Stimulated activated naive CD8-positive, alpha-beta T cell treated with anti-CD3 and anti-CD28 coated beads, Interleukin-15, amount 100 ng/mL, for 72 hours (primary cell): ENCODE data around the gene COMMD3.
A peak's percentile ranks its signal among the peaks of the same experiment; 100 is the strongest.

Source experiments
- ATAC-seq: fragments of 150-1000 bp; cut with Tn5 transposase; 2 replicates; pipeline ENCODE4 v1.10.0; 2021; ENCODE audit warnings: mild to moderate bottlenecking, moderate library complexity
- DNase-seq, 2 donors: peaks; one replicate each; pipeline ENCODE4 v3.0.0; 2021 to 2022
- H3K27ac Mint-ChIP-seq, 2 donors: one replicate each; pipeline ENCODE4 v1.8.0; 2022; ENCODE audit warnings: mild to moderate bottlenecking in 2 of 2, mixed read lengths in 2 of 2, moderate library complexity in 2 of 2
- H3K27me3 Mint-ChIP-seq: one replicate; pipeline ENCODE4 v1.8.0; 2022; ENCODE audit warnings: mixed read lengths
- H3K4me1 Mint-ChIP-seq: one replicate; pipeline ENCODE4 v1.8.0; 2022; ENCODE audit warnings: mild to moderate bottlenecking, mixed read lengths
- H3K4me3 Mint-ChIP-seq, 2 donors: one replicate each; pipeline ENCODE4 v1.8.0; 2022; ENCODE audit warnings: mild to moderate bottlenecking in 2 of 2, mixed read lengths in 2 of 2, moderate library complexity in 1 of 2
- H3K9me3 Mint-ChIP-seq, 2 donors: one replicate each; pipeline ENCODE4 v1.8.0; 2022; ENCODE audit warnings: mixed read lengths in 2 of 2

The COMMD3 gene

GRCh38 chr10:22365233-22365632 is 49.0 kb downstream of the COMMD3 start:
- no peak for ATAC-seq
- no peak overlapping the region for H3K27ac Mint-ChIP-seq
- H3K27me3 Mint-ChIP-seq, result peaks cover 9% of the 10 kb centered on the region
- DNase-seq, result no peak
- H3K9me3 Mint-ChIP-seq, result peaks cover 0 to 5% of the 10 kb centered on the region in 2 donors
- peaks cover 38% of the 10 kb centered on the region for H3K4me1 Mint-ChIP-seq
- peak overlapping the region in 1 of 2 donors; percentile 20 for H3K4me3 Mint-ChIP-seq

GRCh38 chr10:22365644-22366434 is 49.7 kb downstream of the COMMD3 start:
- Mint-ChIP-seq H3K9me3 (peaks cover 0 to 5% of the 10 kb centered on the region in 2 donors), H3K27ac (no peak overlapping the region), H3K27me3 (peaks cover 9% of the 10 kb centered on the region), H3K4me3 (no peak overlapping the region), H3K4me1 (peaks cover 38% of the 10 kb centered on the region)
- no peak for ATAC-seq
- no peak for DNase-seq

DNA sequence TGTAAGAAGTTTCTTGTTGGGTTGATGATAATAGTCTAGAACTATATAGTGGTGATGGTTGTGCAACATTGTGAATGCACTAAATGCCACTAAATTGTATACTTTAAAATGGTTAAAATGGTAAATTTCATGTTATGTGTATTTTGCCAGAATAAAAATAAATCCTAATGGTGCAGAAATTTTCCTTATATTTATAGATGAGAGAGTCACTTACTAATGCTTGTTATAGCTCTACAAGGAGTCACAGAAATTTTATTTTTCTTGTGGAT is 50.2 kb downstream of the COMMD3 start:
- Mint-ChIP-seq H3K27me3 (peaks cover 9% of the 10 kb centered on the region), H3K9me3 (peaks cover 0 to 5% of the 10 kb centered on the region in 2 donors), H3K4me3 (no peak overlapping the region), H3K27ac (no peak overlapping the region), H3K4me1 (peaks cover 38% of the 10 kb centered on the region)
- no peak for DNase-seq
- no peak for ATAC-seq

GRCh38 chr10:22366771-22367170 is 50.6 kb downstream of the COMMD3 start:
- no peak for ATAC-seq
- Mint-ChIP-seq H3K4me3 (peak overlapping the region in 1 of 2 donors; percentile 62), H3K4me1 (peaks cover 38% of the 10 kb centered on the region), H3K27ac (peak overlapping the region; percentile 0 to 82), H3K27me3 (peaks cover 9% of the 10 kb centered on the region), H3K9me3 (peaks cover 0 to 5% of the 10 kb centered on the region in 2 donors)
- DNase-seq, result no peak

DNA sequence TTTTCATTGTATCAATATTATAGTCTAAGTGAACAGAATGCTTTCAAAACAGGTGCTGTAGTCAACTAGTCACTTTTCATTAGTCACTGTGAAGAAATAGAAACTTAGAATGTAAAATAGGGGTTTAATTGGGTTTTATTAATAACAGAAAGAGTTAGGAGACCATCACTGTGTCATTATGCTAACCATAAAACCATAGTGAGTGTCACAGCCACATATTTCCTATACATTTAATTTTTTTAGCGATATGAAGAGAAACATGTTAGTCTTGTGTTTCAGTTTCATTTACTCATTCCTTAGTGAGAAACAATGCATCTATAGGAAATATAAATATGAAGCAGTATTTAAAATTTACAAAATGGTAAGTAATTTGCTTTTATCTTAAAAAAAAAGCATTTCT is 51.3 kb downstream of the COMMD3 start:
- Mint-ChIP-seq H3K27ac (peak overlapping the region in 1 of 2 donors; percentile 46), H3K9me3 (peaks cover 0 to 5% of the 10 kb centered on the region in 2 donors), H3K4me3 (peak overlapping the region in 1 of 2 donors; percentile 45), H3K27me3 (peaks cover 9% of the 10 kb centered on the region), H3K4me1 (peaks cover 38% of the 10 kb centered on the region)
- DNase-seq, result no peak
- ATAC-seq, result peak; percentile 81

DNA sequence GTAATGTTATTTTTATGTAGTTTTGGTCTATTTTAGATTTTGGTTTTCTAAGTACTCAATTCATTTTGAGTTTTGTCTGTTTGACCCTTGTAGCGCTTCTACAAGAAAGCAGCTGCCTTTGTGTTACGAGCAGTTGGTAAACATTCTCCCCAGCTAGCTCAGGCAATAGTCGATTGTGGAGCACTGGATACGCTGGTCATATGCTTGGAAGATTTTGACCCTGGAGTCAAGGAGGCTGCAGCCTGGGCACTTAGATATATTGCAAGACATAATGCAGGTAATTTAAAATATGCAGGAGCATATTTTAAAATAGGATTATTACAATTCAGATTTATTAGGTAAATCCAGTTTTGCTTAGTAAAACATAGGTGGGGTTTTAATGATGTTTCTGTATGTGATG is 52.2 kb downstream of the COMMD3 start:
- Mint-ChIP-seq H3K4me3 (no peak overlapping the region), H3K9me3 (peaks cover 0 to 5% of the 10 kb centered on the region in 2 donors), H3K4me1 (peaks cover 38% of the 10 kb centered on the region), H3K27ac (no peak overlapping the region), H3K27me3 (peaks cover 9% of the 10 kb centered on the region)
- no peak for ATAC-seq
- no peak for DNase-seq

DNA sequence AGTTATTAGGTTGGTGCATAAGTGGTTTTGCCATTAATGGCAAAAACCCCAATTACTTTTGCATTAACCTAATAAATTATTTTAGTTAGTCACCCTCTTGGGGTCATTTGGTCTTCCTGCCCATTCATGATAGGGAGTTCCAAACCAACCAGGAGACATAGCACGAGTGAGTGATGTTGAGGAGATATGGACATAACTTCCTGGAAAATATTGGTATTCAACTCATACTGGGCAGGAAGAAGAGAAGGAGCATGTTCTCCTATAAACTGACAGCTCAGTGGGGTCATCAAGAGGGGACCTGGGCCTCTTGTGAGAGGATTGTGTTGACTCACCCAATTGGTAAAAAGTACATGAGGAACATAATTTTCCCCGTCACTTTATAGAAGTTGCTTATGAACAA is 52.8 kb downstream of the COMMD3 start:
- Mint-ChIP-seq H3K27ac (no peak overlapping the region), H3K4me1 (peaks cover 38% of the 10 kb centered on the region), H3K4me3 (peak overlapping the region in 1 of 2 donors; percentile 12), H3K27me3 (peaks cover 9% of the 10 kb centered on the region), H3K9me3 (peaks cover 0 to 5% of the 10 kb centered on the region in 2 donors)
- DNase-seq (no peak), ATAC-seq (no peak)

DNA sequence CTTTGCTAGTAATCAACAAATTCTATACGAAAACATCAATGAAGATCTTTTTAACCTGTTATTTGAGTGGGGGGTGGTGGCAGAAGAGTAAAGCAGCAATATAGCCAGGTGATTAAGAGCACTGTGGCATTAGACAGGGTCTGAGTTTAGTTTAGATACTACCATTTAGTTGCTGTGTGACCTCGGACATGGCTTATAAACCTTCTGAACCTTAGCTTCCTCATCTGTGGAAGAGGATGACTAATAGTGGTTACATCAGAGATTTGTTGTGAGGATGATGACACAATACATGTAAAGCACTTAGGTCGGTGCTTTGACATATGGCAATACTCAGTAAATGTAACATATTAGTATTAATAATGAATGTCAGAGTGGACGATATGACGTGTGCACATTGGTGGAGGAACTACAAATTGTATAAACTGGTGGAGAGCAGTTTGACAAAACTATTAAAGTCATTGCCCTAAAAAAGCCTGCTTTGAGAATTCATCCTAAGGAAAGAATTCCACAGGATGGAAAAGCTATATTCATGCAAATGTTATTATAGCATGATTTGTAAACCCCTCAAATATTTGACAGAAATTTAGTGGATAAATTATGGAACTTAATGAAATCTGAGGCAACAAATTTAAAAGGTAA is 53.4 kb downstream of the COMMD3 start:
- DNase-seq (no peak), ATAC-seq (peak; percentile 88)
- Mint-ChIP-seq H3K27ac (no peak overlapping the region), H3K27me3 (peaks cover 9% of the 10 kb centered on the region), H3K4me1 (peaks cover 38% of the 10 kb centered on the region), H3K9me3 (peaks cover 0 to 5% of the 10 kb centered on the region in 2 donors), H3K4me3 (no peak overlapping the region)
